Tibial nerve (tissue), 4 donors: ENCODE measurements around the gene BAG5. TPM values are rescaled to one million over a fixed set of nuclear protein-coding genes. Genes with fewer than 3 reads are reported as not detected.
A peak's percentile ranks its signal among the peaks of the same experiment; 100 is the strongest.

Experiments
- DNase-seq, 2 donors: peaks; one replicate each; pipeline ENCODE4 v3.0.0-alpha.2; 2019; ENCODE audit warnings: low spot score in 2 of 2
- H3K27ac ChIP-seq, 4 donors: fragments of 200-600 bp; sonication (generic) in 3 of 4; one replicate each; pipeline ENCODE4 v1.5.1; 2017 to 2019; ENCODE audit warnings: mild to moderate bottlenecking in 1 of 4
- H3K27me3 ChIP-seq, 2 donors: fragments of 200-600 bp; sonication (generic) in 1 of 2; one replicate each; pipeline versions ENCODE4 v1.5.1 to v1.6.0; 2017 to 2019
- H3K36me3 ChIP-seq, 3 donors: fragments of 200-600 bp; sonication (generic); one replicate each; pipeline ENCODE4 v1.5.1; 2018 to 2019
- H3K4me1 ChIP-seq, 4 donors: fragments of 200-600 bp; sonication (generic) in 3 of 4; one replicate each; pipeline ENCODE4 v1.5.1; 2017 to 2019
- H3K4me3 ChIP-seq, 4 donors: fragments of 200-600 bp; sonication (generic) in 3 of 4; one replicate each; pipeline ENCODE4 v1.5.1; 2017 to 2019; ENCODE audit warnings: mild to moderate bottlenecking in 1 of 4, moderate library complexity in 1 of 4
- H3K9me3 ChIP-seq, 4 donors: fragments of 200-600 bp; sonication (generic) in 3 of 4; one replicate each; pipeline ENCODE4 v1.5.1; 2017 to 2019
- EP300 ChIP-seq, 2 donors: sonication (generic); formaldehyde crosslinking; IDR thresholded peaks; one replicate each; pipeline ENCODE4 v1.6.1; 2017; ENCODE audit warnings: antibody characterized with exemption in 2 of 2, mild to moderate bottlenecking in 1 of 2
- POLR2A ChIP-seq, 2 donors: fragments of 450-650 bp; IDR thresholded peaks; one replicate each; pipeline ENCODE4 v1.6.1; 2017; ENCODE audit warnings: antibody characterized with exemption in 2 of 2, mild to moderate bottlenecking in 2 of 2, moderate library complexity in 2 of 2
- WGBS, 2 donors: methylation state at CpG; one replicate each; pipeline ENCODE4 v1.1.5; 2018; 5-methylcytosine and 5-hydroxymethylcytosine counted together
- total RNA-seq, 4 donors: library from RNA; depleted of rRNA; stranded (reverse); fragments of >200 nt; gene quantifications; one replicate each; pipeline ENCODE4 v1.1.0, GENCODE V29; 2016
- TF ChIP-seq, protein P1 (sequence below), 5 experiments: fragments of 200-600 bp in 3 of 5; fragments of 450-650 bp in 2 of 5; sonication (generic) in 3 of 5; IDR thresholded peaks; one replicate each; pipeline ENCODE4 v1.5.1; 2016 to 2019; ENCODE audit warnings: antibody characterized with exemption in 5 of 5, mild to moderate bottlenecking in 3 of 5, moderate library complexity in 2 of 5

Gene BAG5
- total RNA-seq, 4 donors from 2014 or later: 26.1 to 36.5 (median 31.7) TPM

DNA sequence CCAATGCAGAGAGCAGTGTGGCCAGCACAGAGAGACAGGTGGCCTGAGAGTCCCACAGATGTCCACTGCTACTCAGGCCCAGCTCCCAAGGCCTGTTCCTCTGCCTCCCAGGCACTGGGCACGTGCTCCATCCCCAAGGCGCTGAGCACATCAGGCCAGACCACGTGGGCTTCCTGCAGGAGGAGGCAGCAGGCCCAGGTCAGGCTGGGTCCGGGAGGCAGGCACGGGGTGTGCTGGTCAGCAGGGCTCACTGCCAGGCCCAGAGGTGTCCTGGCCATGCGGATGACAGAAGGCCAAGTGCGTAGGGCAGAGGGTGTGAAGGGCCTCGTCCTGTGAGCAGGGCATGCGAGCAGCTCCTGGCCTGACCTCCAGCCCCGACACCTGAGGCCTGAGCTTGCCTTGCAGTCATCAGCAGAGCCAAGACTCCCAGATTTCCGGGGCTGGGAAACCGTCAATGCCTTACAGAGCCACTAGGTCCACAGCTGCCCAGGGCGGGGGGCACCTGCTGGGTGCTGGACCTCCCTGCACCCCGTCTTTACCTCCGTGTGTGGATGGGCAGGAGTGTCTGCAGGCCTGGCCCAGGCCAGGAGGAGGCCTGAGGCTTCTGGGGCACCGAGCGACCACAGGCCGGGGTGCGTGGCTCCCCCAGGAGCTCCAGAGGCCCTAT is 18.6 kb downstream of the BAG5 start:
- H3K36me3 ChIP-seq: no peaks in the 10 kb centered on the region
- 26 to 35% methylated on average over 6 to 7 of the region's 19 CpGs for WGBS, 2 donors
- H3K9me3 ChIP-seq: no peaks in the 10 kb centered on the region
- peaks cover 21 to 98% (median 68%) of the 10 kb centered on the region in 4 donors for H3K4me1 ChIP-seq
- no peak for DNase-seq
- no peak for TF ChIP-seq POLR2A (IDR thresholded peaks at IDR 0.05)
- TF ChIP-seq, protein P1, sequence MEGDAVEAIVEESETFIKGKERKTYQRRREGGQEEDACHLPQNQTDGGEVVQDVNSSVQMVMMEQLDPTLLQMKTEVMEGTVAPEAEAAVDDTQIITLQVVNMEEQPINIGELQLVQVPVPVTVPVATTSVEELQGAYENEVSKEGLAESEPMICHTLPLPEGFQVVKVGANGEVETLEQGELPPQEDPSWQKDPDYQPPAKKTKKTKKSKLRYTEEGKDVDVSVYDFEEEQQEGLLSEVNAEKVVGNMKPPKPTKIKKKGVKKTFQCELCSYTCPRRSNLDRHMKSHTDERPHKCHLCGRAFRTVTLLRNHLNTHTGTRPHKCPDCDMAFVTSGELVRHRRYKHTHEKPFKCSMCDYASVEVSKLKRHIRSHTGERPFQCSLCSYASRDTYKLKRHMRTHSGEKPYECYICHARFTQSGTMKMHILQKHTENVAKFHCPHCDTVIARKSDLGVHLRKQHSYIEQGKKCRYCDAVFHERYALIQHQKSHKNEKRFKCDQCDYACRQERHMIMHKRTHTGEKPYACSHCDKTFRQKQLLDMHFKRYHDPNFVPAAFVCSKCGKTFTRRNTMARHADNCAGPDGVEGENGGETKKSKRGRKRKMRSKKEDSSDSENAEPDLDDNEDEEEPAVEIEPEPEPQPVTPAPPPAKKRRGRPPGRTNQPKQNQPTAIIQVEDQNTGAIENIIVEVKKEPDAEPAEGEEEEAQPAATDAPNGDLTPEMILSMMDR (IDR thresholded peaks at IDR 0.05): peak in 1 of 5 experiments; percentile 19
- H3K4me3 ChIP-seq: no peak overlapping the region
- H3K27ac ChIP-seq: peak overlapping the region; percentile 79 to 94 (median 88)
- no peaks in the 10 kb centered on the region for H3K27me3 ChIP-seq

DNA sequence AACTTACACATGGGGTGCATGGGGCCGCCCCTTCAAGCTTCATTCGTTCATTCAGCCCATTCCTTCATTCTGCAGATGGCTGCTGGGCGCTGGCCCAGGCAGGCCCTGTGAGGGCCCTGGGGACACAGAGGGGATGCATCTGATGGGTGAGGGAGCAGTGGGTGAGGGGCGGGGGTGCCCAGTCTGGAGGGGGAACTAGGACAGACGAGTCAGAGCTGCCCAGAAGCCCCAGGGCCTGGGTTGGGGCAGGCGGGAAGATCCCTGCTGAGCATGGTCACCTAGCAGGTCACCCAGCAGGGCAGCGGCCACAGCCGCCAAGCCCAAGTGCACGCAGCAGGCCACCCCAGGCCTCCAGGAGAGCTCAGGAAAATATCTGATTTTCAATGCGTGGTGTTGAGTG is 19.3 kb downstream of the BAG5 start:
- Histone ChIP-seq H3K9me3 (no peaks in the 10 kb centered on the region), H3K27me3 (no peaks in the 10 kb centered on the region), H3K36me3 (no peaks in the 10 kb centered on the region), H3K4me3 (no peak overlapping the region), H3K27ac (peak overlapping the region; percentile 79 to 94 (median 88)), H3K4me1 (peaks cover 21 to 98% (median 72%) of the 10 kb centered on the region in 4 donors)
- no peak for DNase-seq
- TF ChIP-seq EP300 (IDR thresholded peaks at IDR 0.05) (no peak), POLR2A (IDR thresholded peaks at IDR 0.05) (no peak)
- TF ChIP-seq, protein P1 (IDR thresholded peaks at IDR 0.05): no peak
- 45 to 49% methylated on average over 5 to 10 of the region's 10 CpGs for WGBS, 2 donors

DNA sequence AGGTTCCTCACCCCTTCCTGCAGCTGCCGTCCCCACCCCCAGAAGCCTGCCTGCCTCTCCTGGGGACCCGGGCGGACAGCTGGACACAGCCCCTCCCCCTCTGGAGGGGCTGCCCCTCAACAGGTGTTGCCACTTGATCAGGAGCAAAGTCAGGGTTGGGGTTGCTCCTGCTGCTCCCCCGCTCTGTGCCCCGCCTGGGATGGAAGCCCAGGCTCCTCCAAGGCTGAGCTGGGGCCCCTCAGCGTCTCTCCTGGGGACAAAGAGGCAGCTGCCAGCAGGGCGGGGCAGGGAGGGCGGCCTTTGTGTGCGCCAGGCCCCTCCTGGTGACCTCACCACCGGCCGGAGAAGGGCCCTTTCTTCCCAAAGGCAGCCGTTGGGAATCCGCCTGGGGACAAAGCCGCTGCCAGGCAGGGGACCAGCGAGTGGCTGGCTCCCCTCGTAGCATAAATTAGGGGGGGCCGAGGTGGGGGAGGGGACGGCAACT is 19.8 kb downstream of the BAG5 start:
- no peaks in the 10 kb centered on the region for H3K36me3 ChIP-seq
- peak overlapping the region; percentile 79 to 94 (median 88) for H3K27ac ChIP-seq
- no peaks in the 10 kb centered on the region for H3K9me3 ChIP-seq
- H3K4me1 ChIP-seq: peaks cover 21 to 98% (median 73%) of the 10 kb centered on the region in 4 donors
- TF ChIP-seq EP300 (IDR thresholded peaks at IDR 0.05): peak in 1 of 2 donors; percentile 56
- TF ChIP-seq, protein P1 (IDR thresholded peaks at IDR 0.05): no peak
- TF ChIP-seq POLR2A (IDR thresholded peaks at IDR 0.05): no peak
- no peak overlapping the region for H3K4me3 ChIP-seq
- H3K27me3 ChIP-seq: no peaks in the 10 kb centered on the region
- DNase-seq: no peak
- WGBS, 2 donors: 0 to 26% methylated on average over 12 to 14 of the region's 18 CpGs

DNA sequence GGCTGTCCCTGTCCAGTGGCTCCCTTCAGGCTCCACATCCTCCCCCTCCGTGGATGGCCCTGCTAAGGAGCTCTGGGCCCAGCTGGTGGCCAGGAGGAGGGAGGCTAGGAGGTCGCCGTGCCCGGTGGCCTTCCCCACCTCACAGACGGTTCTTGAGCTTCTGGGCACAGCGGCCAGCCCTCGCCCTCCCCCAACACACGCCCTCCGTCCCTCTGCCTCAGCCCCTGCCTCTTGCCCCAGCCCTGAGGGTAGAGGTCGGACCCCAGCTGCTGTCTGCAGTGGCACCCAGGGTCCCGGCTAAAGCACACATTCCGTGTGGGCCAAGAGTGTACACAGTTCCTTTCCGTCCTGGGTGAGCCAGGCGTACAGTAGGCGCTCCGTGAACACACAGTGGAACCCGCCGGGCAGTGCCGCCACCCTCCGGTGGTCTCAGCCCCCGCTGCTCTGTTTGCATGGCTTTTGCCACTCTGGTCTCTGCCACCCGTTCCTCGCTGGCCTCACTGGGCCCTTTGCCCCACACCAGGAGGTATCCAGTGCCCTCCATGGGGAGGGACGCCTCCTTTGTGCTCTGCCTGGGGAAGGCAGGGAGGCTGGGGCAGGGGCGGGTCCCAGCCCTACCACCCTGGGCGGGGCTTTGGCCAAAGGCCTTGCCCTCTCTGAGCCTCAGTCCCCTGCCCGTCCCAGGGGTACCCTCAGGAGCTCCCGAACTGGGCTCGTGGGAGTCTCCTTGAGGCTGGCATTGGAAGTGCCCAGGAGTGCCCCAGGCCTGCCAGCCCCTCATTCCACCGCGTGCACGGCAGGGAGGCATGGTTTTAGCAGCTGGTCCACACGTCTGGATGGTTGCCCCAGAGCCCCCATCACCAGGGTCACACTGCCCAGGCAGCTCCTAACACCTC is 20.5 kb downstream of the BAG5 start:
- no peaks in the 10 kb centered on the region for H3K9me3 ChIP-seq
- DNase-seq: no peak
- no peaks in the 10 kb centered on the region for H3K27me3 ChIP-seq
- TF ChIP-seq POLR2A (IDR thresholded peaks at IDR 0.05): no peak
- TF ChIP-seq, protein P1 (IDR thresholded peaks at IDR 0.05): peak in 1 of 5 experiments; percentile 4
- TF ChIP-seq EP300 (IDR thresholded peaks at IDR 0.05): no peak
- no peak overlapping the region for H3K4me3 ChIP-seq
- H3K36me3 ChIP-seq: no peaks in the 10 kb centered on the region
- H3K4me1 ChIP-seq: peaks cover 21 to 92% (median 72%) of the 10 kb centered on the region in 4 donors
- WGBS, 2 donors: 63% methylated on average over 19 to 24 of the region's 33 CpGs
- peak overlapping the region; percentile 79 to 94 (median 88) for H3K27ac ChIP-seq
